Activated CD4-positive, alpha-beta T cell treated with anti-CD3 and anti-CD28 coated beads for 1 hour (primary cell): ENCODE data around the gene RASSF4.
A peak's percentile ranks its signal among the peaks of the same experiment; 100 is the strongest.

ENCODE experiments used
- DNase-seq: peaks from one replicate; pipeline ENCODE4 v3.0.0-alpha.2; 2020

RASSF4 gene, protein sequence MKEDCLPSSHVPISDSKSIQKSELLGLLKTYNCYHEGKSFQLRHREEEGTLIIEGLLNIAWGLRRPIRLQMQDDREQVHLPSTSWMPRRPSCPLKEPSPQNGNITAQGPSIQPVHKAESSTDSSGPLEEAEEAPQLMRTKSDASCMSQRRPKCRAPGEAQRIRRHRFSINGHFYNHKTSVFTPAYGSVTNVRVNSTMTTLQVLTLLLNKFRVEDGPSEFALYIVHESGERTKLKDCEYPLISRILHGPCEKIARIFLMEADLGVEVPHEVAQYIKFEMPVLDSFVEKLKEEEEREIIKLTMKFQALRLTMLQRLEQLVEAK

DNA sequence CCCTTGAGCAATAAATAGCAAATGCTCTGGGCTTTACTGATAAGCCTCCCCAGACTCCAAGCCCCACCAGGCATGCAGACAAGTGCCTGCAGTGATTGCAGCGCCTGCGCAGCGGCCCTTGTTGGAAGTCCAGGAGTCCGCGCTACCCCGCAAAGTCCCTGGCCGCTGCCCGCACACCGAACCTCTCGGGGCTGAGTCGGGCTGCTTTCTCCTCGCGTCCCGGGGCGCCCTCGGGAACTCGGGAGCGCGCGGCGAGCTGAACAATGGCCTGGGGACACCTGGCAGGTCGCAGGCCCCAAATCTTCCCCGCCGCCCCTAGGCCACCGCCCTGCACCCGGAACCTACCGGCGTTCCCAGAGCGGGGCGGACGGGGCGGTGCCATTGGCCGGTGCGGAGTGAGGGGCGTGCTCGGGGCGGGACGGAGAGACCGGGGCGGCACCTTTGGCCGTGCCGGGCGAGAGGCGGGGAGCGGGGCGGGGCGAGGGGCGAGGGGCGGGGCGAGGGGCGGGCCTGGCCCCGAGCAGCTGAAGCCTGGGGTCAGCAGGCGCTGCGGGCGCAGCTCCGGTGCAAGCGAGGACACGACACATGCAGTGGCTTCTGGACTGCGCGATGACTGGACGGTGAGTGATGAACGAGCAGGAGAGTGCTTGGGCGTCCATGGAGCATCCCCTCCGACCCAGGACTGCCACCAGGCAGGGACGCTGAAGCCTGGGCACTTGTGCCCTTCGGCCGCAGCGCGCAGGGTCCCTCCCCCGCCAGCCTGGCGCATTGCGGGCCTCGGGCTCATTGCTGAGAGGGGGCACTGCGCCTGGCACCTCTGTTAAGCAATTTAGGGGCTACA, at the start of gene RASSF4:
RASSF4 (plus strand) TSS at position 556 of the 841 bp plus-strand sequence. CDS start 10,401 bp downstream, outside the sequence.
- DNase-seq, result peak; percentile 84

- DNase-seq, result no peak
Observed at GRCh38 chr10:44909910-44910309, 49.7 kb upstream of the RASSF4 start.

DNA sequence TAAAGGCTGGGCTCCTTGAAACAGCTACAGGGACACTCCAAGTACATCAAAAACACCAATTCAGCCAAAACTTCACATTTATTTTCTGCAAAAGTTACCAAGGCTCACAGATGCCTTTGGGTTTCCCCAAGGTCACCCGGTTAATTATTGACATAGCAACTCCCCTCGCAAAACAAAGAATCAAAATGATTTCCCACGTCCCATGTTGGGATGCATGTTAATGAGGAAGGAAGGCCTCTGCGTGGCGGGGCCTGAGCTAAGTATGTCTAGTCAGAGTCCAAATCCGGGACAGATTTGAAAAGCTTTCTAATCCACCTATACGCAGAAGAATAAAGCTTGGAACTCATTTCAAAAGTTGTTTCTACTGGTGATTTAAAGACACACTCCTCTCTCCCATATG, 49.0 kb upstream of the RASSF4 start:
- DNase-seq, result no peak

GRCh38 chr10:44911081-44911540, 48.5 kb upstream of the RASSF4 start, which contains the start of gene TMEM72:
TSS of gene TMEM72 (plus strand) at chr10:44911337. CDS start at chr10:44911513, 176 bp downstream.
- DNase-seq, result no peak

- DNase-seq, result no peak
Observed at GRCh38 chr10:44911951-44912350, 47.7 kb upstream of the RASSF4 start.

DNA sequence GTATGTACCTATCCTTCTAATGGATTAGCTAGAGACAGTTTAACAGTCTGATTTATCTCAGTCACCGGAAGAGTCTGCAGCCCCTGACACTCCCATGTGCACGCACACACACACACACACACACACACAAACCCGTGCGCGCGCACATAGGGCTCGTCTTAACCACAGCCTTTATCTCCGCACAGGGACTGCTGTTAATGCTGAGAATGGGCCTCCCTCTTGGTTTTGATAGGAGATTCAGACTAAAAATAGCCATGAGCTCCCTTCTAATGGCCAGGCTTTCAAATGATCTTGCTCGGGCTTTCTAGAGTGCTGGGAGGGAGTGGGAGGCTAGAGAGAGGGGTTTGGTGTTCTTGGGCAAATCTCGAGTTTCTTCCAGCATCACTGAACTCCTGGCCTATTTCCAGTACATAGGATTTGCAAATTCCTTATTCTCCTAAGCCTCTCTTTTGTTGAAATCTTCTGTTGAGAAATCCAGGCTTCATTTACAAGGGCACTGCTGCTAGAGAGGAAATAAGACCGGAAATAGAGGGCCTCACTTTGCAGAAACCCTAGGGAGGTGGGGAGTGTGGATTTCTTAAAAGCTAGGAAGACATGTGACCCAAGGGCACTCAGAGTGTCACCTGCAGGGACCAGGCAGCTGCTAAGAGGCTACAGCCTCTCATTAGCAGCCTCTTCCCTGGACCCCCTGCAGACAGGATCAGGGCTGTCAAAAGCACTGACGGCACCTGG, 46.1 kb upstream of the RASSF4 start:
- DNase-seq, result peak; percentile 13

- no peak for DNase-seq
Observed at GRCh38 chr10:44914891-44915290, 44.7 kb upstream of the RASSF4 start.

DNA sequence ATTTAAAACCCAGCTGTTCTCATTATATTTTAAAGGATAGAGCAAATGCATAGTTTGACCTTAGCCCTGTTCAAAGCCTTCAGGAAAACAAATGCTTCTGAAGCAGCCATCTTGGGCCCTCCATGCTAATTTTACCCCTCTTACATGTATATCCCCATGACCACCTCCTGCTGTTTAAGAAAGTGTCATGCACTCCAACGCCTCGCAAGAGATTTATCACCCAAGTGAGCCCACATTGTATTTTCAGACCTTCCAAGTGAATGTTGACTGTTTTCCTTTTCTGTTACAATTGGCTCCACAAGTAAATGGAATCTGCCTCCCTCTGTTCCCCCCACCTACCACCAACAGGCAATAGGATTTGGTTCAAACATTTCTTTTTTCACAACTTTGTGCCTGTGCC, 43.2 kb upstream of the RASSF4 start:
- DNase-seq, result no peak

DNA sequence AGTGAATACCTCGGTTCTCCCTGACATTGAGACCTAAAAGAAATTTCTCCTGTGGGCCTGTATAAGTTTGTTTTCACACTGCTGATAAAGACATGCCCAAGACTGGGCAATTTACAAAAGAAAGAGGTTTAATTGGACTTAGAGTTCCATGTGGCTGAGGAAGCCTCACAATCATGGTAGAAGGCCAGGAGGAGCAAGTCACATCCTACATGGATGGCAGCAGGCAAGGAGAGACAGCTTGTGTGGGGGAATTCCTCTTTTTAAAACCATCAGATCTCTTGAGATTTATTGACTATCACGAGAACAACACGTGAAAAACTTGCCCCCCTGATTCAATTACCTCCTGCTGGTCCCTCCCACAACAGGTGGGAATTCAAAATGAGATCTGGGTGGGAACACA, 41.8 kb upstream of the RASSF4 start:
- no peak for DNase-seq

- DNase-seq, result no peak
Observed at GRCh38 chr10:44920252-44920651, 39.4 kb upstream of the RASSF4 start.

GRCh38 chr10:44921061-44921460, 38.5 kb upstream of the RASSF4 start:
- no peak for DNase-seq

DNA sequence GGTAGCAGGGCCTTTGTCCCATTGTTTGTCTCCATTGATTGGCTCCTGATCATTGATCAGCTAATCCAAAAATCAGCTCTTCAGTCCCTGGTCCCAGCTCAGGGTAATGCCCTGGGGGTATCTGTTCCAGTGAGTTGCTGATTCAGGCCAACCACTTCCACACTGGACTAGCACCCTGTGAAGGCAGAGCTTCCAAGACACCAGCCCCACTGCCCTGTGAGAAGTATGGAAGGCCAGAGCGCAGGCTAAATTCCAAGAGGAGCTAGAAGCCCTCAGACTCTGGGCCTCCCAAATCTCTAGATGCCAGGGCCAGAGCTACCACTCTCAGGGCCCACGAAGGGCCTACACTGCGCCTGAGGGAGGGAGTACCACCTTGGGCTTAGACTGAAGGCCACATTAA, 38.1 kb upstream of the RASSF4 start:
- no peak for DNase-seq

DNA sequence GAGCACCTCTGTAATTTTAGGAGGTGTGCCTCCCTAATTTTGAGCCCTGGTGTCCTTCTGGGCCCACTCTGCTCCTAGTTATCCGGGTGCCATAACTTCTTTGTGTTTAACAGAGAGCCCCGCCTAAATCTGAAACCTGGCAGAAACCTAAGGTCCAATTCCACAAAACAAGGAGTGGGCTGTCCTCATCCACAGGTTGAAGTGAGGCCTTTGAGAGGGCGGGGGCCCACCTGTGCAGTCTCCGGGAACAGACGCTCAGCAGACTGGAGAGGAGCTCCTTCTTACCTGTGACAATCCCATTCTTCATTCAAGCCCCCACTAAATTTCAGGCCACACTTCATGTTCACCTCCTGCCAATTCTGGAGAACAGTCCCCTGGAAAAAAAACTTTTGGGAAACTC, 37.6 kb upstream of the RASSF4 start:
- no peak for DNase-seq

DNA sequence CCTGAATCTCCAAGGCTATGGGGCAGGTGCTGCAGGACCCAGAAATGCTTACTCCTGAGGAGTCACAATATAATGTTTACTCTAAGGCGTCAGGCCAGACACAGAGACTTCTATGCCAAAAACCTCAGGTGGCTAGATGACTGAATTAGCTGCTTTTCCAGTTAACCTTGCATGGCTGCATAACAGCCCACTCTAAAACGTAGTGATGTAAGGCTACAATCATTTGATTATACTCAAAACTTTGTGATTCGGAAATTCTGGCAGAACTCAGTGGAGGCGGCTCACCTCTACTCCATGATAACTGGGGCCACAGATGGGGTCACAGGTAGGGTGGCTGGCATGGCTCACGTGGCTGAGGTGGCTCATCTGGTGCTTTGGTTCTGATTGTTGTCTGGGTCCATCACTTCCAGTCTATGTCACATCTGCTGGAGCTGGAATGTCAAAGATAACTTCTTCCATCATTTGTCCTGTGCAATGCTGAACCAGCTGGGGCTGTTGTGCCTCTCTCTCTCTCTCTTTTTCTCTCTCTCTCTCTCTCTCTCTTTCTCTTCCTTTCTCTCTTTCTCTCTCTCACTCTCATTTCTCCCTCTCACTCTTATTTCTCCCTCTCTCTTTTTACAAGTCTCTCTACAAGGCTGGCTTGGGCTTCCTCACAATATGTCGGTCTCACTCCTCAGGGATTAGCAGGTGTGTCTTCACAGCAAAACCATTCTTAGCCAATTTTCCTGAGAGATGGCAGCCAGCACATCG, 36.6 kb upstream of the RASSF4 start:
- no peak for DNase-seq

DNA sequence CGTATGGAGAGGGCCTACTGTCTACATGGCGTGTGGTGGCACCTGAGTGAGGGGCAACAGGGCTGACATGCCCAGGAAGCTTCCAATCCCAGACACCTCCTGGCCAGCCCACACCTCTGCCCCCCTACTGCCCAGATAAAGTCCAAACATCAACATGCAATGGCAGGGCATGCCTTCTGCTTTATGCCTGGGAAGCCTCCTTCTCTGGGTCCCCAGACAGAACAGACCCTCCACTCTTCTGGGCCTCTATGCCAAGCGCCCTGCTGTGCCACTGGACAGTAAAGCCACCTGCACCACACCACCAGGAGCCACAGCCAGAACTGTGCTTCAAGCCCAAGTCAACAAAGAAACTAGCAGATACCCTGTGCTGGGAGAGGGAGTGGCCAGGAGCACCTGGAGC, 36.0 kb upstream of the RASSF4 start:
- no peak for DNase-seq

- no peak for DNase-seq
Observed at GRCh38 chr10:44924261-44925040, 35.2 kb upstream of the RASSF4 start.

DNA sequence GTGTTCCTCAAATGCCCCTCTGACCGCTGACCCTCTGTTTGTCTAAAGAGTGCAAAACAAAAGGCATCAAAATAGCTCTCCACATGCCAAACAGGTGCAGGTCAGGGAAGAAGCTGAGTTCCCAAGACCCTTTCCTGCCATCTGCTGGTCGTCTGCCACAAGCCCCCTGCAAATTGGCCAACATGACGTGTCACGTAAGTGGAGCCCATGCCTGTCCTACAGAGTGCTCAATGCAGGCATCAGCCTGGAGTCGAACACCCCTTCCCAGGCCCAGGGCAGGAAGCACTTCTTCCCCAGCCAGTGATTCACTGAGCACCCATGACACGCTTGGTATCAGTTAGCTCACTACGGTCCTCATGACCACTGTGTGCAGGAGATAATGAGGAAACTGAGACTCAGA, 34.4 kb upstream of the RASSF4 start:
- DNase-seq, result no peak

DNA sequence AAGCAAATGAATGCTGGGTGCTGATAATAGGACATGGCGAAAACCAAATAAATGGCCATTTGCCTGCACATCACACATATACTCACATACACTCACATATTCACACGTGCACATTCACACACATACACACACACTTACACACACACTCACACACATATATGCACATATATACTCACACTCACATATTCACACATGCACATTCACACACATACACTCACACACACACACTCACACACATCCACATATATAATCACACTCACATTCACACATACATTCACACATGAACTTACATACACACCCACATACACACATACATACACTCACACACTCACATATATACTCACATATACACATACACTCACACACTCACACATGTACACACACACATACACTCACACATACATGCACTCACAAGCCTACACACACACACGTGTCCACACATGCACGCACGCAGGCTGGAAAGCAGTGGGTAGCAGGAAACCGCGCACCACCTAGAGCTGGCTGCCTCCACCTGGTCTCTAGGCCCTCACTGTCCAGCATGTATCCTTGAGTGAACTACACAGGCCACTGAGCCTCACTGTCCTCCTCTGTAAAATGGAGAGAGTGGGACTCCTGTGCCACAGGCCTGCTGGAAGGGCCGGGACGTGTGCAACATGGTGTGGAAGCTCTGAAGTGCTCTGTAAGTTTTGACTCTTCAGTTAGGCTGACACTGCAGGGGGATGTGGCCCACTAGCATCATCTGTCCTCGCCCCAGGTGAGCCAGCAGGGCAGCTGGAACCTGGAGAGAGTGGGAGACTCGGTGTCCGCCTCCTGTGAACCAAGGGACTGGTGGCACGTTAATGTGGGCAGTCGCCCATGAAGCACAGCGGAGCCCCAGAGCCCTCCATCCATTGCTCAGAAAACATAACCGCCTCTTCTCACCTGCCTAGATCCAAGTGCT, 33.5 kb upstream of the RASSF4 start:
- no peak for DNase-seq

DNA sequence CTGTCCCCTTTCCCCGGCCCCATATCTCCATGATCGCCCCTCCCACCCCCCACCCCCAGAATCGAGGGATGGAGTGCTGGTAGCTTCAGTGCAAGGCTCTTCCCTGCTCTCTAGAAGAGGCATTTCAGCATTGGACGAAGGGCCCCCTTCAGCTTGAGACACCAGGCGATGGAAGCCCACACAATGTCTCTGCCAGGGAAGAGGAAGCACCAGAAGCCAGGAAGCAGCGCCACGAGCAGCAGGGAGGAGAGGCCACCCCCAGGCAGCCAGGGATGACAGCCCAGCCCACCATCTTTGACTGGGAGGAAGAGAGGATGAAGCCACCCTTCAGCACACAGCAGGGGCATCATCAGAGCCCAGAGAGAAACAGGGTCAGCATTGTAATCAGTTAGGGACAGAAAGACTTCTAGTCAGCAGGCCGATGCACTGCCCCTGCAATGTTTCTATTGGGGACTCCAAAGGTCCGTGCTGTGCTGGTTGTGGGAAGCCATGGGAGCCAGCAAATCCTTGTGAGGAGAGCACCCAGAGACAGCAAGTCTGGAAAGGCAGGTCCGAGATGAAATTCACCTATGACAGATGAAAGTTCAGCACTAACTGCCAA, 32.8 kb upstream of the RASSF4 start:
- DNase-seq, result no peak

DNA sequence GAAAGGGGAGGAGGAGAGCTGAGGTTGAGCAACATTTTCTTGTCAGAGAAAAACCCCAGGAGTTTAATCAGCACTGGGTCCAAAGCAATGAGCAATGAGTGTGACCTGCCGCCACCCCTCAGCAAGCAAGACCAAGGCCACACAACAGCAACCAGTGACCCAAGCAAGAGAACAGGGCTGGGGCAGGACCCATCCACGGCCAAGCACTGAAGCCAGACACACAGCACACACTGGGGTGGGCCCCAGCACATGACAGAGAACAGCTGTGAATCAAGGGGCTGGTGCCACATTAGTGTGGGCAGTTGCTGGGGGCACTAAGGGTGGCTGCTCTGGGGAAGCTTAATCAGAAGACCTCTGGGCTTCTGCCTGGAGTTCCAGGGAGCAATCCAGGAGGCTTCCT, 32.2 kb upstream of the RASSF4 start:
- no peak for DNase-seq
